Neural cell (in vitro differentiated cells): Measurements from ENCODE around the gene DRAM1. TPM values are rescaled to one million over a fixed set of nuclear protein-coding genes. Genes with fewer than 3 reads are reported as not detected.

Experiments
- H2AFZ ChIP-seq: fragments of 200-600, 300-800 bp; sonication (generic), shearing (Covaris generic); 2 replicates; pipeline ENCODE4 v1.6.0; 2014; ENCODE audit warnings: low read depth, mild to moderate bottlenecking, antibody characterized with exemption, low read length, moderate library complexity
- H3F3A ChIP-seq: fragments of 200-600 bp; shearing (Covaris generic); 2 replicates; pipeline ENCODE4 v1.6.1; 2016; ENCODE audit warnings: mild to moderate bottlenecking, moderate library complexity, mixed read lengths, antibody characterized with exemption, low read length; ENCODE audit not compliant: insufficient read depth, poor library complexity, severe bottlenecking
- H3K27ac ChIP-seq: fragments of 200-600, 300-800 bp; sonication (generic), shearing (Covaris generic); 2 replicates; pipeline ENCODE4 v1.5.1; 2014; ENCODE audit warnings: mild to moderate bottlenecking, low read length, moderate library complexity
- H3K27me3 ChIP-seq: fragments of 300-800, 200-600 bp; sonication (generic), shearing (Covaris generic); 2 replicates; pipeline ENCODE4 v1.6.0; 2014; ENCODE audit warnings: mild to moderate bottlenecking, low read depth, low read length, moderate library complexity; ENCODE audit not compliant: insufficient read depth
- H3K36me3 ChIP-seq: fragments of 300-800, 200-600 bp; sonication (generic), shearing (Covaris generic); 2 replicates; pipeline ENCODE4 v1.5.1; 2014; ENCODE audit warnings: mild to moderate bottlenecking, antibody characterized with exemption, low read length, moderate library complexity; ENCODE audit not compliant: insufficient read depth
- H3K4me2 ChIP-seq: fragments of 300-800, 200-600 bp; sonication (generic), shearing (Covaris generic); 2 replicates; pipeline ENCODE4 v1.6.0; 2014; ENCODE audit warnings: mild to moderate bottlenecking, low read length
- H3K4me3 ChIP-seq: fragments of 300-800, 200-600 bp; sonication (generic), shearing (Covaris generic); 2 replicates; pipeline ENCODE4 v1.5.1; 2014; ENCODE audit warnings: mild to moderate bottlenecking, low read length, moderate library complexity
- H3K79me2 ChIP-seq: fragments of 200-600 bp; shearing (Covaris generic); replicated peaks from 2 replicates; pipeline ENCODE4 v1.6.0; 2014; ENCODE audit warnings: mild to moderate bottlenecking, low read length, moderate library complexity; ENCODE audit not compliant: insufficient read depth
- H3K9ac ChIP-seq: fragments of 300-800, 200-600 bp; sonication (generic), shearing (Covaris generic); 2 replicates; pipeline ENCODE4 v1.6.1; 2016; ENCODE audit warnings: mild to moderate bottlenecking, low read length, mixed read lengths
- H3K9me2 ChIP-seq: fragments of 200-600 bp; shearing (Covaris generic); 2 replicates; pipeline ENCODE4 v1.6.1; 2016; ENCODE audit warnings: mild to moderate bottlenecking, low read length, mixed read lengths; ENCODE audit not compliant: insufficient read depth
- H3K9me3 ChIP-seq: fragments of 200-600, 300-800 bp; sonication (generic), shearing (Covaris generic); 2 replicates; pipeline ENCODE4 v1.6.1; 2016; ENCODE audit warnings: mild to moderate bottlenecking, mixed run types, low read length, moderate library complexity, mixed read lengths
- H4K20me1 ChIP-seq: fragments of 200-600 bp; shearing (Covaris generic); 2 replicates; pipeline ENCODE4 v1.6.1; 2016; ENCODE audit warnings: mild to moderate bottlenecking, mixed run types; ENCODE audit not compliant: insufficient read depth
- CTCF ChIP-seq: fragments of 450-650 bp; IDR thresholded peaks from 2 replicates; pipeline ENCODE4 v1.5.1; 2014; ENCODE audit warnings: antibody characterized with exemption, mild to moderate bottlenecking, moderate library complexity; ENCODE audit not compliant: poor library complexity, severe bottlenecking
- EP300 ChIP-seq: fragments of 450-650 bp; conservative IDR thresholded peaks from 2 replicates; pipeline ENCODE4 v1.6.1; 2014; ENCODE audit warnings: antibody characterized with exemption, mild to moderate bottlenecking, moderate library complexity; ENCODE audit not compliant: poor library complexity, severe bottlenecking
- EZH2 ChIP-seq: fragments of 200-600, 300-800 bp; shearing (Covaris generic), sonication (generic); IDR thresholded peaks from 2 replicates; pipeline ENCODE4 v1.6.1; 2014; ENCODE audit warnings: antibody characterized with exemption, low read length, borderline replicate concordance, mild to moderate bottlenecking; ENCODE audit not compliant: insufficient read depth, poor library complexity, severe bottlenecking
- MXI1 ChIP-seq: fragments of 450-650 bp; conservative IDR thresholded peaks from 2 replicates; pipeline ENCODE4 v1.6.1; 2014; ENCODE audit warnings: antibody characterized with exemption, mild to moderate bottlenecking; ENCODE audit not compliant: poor library complexity, severe bottlenecking
- POLR2AphosphoS5 ChIP-seq: IDR thresholded peaks from 2 replicates; pipeline ENCODE4 v1.6.1; 2012
- RAD21 ChIP-seq: fragments of 450-650 bp; conservative IDR thresholded peaks from 2 replicates; pipeline ENCODE4 v1.6.1; 2014; ENCODE audit warnings: antibody characterized with exemption, mild to moderate bottlenecking, moderate library complexity
- REST ChIP-seq: IDR thresholded peaks from 2 replicates; pipeline ENCODE4 v1.6.1; 2012; ENCODE audit warnings: borderline replicate concordance
- SMC3 ChIP-seq: fragments of 450-650 bp; conservative IDR thresholded peaks from 2 replicates; pipeline ENCODE4 v1.6.1; 2014; ENCODE audit warnings: antibody characterized with exemption, mild to moderate bottlenecking, moderate library complexity; ENCODE audit not compliant: poor library complexity
- TAF1 ChIP-seq: IDR thresholded peaks from 2 replicates; pipeline ENCODE4 v1.6.1; 2012; ENCODE audit warnings: low read depth
- polyA plus RNA-seq: library from polyadenylated mRNA; depleted of rRNA; stranded (reverse); fragments of >200 nt; gene quantifications from 2 replicates; pipeline ENCODE4 v1.2.3, GENCODE V29; 2014

DRAM1 gene
- polyA plus RNA-seq, 1 donor from 2014 or later: 0.17 TPM

- no peak overlapping the region for H3K9ac ChIP-seq
- no peaks in the 10 kb centered on the region for H3K79me2 ChIP-seq
- no peak overlapping the region for H2AFZ ChIP-seq
- no peak overlapping the region for H3K27ac ChIP-seq
- H3K4me2 ChIP-seq: no peak overlapping the region
- no peaks in the 10 kb centered on the region for H3K9me3 ChIP-seq
- no peaks in the 10 kb centered on the region for H3K36me3 ChIP-seq
- no peak overlapping the region for H3K4me3 ChIP-seq
- H3K27me3 ChIP-seq: no peaks in the 10 kb centered on the region
- no peaks in the 10 kb centered on the region for H4K20me1 ChIP-seq
- TF ChIP-seq MXI1 (no peak), EP300 (no peak), TAF1 (no peak), SMC3 (no peak), REST (no peak), EZH2 (no peak), CTCF (no peak), RAD21 (no peak), POLR2AphosphoS5 (no peak)
- H3K9me2 ChIP-seq: no peaks in the 10 kb centered on the region
- H3F3A ChIP-seq: no peaks in the 10 kb centered on the region
These were observed 71.0 kb downstream of the DRAM1 start for GRCh38 chr12:101948365-101948764.

- Histone ChIP-seq H3K9me2 (no peaks in the 10 kb centered on the region), H3F3A (no peaks in the 10 kb centered on the region), H3K4me3 (no peak overlapping the region), H3K4me2 (no peak overlapping the region), H3K9ac (no peak overlapping the region), H2AFZ (no peak overlapping the region), H3K9me3 (no peaks in the 10 kb centered on the region), H4K20me1 (no peaks in the 10 kb centered on the region), H3K27me3 (no peaks in the 10 kb centered on the region), H3K36me3 (no peaks in the 10 kb centered on the region), H3K79me2 (no peaks in the 10 kb centered on the region), H3K27ac (no peak overlapping the region)
- TF ChIP-seq CTCF: no peak
- TF ChIP-seq SMC3: no peak
- TF ChIP-seq EP300: no peak
- no peak for TF ChIP-seq POLR2AphosphoS5
- no peak for TF ChIP-seq TAF1
- no peak for TF ChIP-seq EZH2
- no peak for TF ChIP-seq REST
- no peak for TF ChIP-seq RAD21
- no peak for TF ChIP-seq MXI1
These were observed 73.8 kb downstream of the DRAM1 start for GRCh38 chr12:101951002-101951670.
